ENCODE measurements around the gene IFNLR1. TPM values are rescaled to one million over a fixed set of nuclear protein-coding genes. Genes with fewer than 3 reads are reported as not detected.
A peak's percentile ranks its signal among the peaks of the same experiment; 100 is the strongest.

The IFNLR1 gene
- total RNA-seq, 1 experiment from 2014 or later, result not detected

DNA sequence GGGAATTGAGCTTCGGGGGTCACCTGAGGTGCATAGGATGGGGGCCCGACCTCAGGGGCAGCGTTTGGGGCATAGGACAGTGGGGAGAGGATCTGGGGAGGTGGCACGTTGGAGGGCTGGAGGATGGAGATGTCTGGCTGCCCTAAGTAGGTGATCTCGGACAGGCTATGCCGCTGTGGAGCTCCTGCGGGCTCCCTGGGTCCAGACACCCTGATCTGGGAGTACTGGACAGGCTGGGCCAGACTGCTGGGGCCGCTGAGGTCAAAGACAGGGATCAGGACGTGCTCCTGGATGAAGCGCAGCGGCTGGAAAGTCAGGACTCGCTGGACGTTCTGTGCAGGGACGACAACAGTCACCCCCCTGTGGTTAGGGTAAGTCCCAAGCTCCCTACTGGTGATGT lies 65.7 kb downstream of the IFNLR1 start:
- no peak for DNase-seq (ENCODE audit: low spot score)

DNA sequence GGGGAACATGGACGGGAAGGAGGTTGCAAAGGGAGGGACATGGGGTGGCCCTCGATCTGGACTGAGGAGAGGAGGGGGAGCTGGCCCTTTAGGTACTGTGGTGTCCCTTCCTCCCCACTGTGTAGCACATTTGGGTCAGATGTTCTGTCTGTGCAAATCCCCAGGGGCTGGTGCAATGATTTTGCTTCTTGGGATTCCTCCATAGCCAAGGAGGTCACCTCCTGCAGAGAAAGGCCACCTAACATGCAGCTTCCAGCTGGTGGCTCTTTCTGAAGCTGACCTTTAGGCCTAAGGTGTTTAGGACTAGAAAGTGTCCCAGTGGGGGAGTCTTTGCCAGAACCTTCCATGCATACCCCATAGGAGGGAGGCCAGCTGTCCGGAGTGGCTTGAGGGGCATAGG lies 66.1 kb downstream of the IFNLR1 start:
- no peak for DNase-seq (ENCODE audit: low spot score)

DNA sequence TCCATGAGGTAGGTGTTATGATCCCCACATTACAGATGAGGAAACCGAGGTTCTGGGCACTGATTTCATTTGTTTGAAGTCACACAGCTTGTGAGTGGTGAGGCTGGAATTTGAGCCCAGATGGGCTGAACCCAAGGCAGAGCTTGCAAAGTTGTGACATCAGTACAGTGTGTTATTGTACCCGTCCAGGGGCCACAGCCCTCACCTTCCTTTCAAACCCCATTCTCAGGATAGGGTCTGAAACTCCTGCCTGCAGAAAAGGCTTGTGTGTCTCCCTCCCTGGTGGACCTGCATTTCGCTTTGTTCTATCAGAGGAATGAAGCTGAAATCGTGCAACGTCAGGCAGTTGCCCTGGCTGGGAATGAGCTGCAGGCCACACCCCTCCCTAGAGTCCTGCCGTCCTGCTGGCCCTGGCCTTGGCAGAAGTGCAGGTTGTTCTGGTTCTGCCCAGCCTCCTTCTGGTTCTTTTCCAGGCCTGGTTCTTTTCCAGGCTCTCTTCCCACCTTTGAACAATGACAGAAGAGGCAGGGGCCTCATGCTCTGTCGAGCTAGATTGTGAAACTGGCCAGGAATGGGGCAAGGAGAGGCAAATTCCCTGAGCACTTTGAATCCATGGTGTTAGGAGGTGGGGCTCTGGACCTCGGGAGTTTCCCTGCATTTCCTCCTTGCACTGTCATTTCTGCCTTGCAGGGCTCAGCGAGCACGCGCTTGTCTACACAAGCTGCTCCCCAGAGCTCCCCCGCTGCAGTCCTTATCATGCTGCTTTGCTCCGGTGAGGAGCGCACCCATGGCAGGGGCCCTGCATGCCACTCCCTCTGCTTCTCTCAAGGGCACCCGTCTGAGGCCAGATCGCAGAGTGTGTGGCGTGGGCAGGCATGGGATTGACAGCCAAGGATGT lies 67.0 kb downstream of the IFNLR1 start:
- peak; percentile 23 for DNase-seq (ENCODE audit: low spot score)

DNA sequence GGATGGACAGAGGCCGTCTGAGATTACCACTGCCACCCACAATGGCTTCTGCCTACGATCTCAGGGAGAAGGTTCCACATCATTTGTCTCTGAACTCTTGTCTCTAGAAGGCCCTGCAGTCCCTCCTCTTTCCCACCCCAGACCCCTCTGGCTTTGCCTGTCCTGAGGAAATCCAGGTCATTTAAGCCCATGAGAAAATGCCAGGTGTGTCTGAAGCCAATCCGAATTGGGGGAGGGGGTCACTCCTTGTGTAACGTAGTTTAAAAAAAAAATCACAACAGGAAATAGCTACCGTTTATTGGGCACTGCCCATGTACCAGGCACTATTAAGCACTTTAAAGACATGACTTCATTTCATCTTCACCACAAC lies 67.6 kb downstream of the IFNLR1 start:
- DNase-seq (ENCODE audit: low spot score), result no peak

DNA sequence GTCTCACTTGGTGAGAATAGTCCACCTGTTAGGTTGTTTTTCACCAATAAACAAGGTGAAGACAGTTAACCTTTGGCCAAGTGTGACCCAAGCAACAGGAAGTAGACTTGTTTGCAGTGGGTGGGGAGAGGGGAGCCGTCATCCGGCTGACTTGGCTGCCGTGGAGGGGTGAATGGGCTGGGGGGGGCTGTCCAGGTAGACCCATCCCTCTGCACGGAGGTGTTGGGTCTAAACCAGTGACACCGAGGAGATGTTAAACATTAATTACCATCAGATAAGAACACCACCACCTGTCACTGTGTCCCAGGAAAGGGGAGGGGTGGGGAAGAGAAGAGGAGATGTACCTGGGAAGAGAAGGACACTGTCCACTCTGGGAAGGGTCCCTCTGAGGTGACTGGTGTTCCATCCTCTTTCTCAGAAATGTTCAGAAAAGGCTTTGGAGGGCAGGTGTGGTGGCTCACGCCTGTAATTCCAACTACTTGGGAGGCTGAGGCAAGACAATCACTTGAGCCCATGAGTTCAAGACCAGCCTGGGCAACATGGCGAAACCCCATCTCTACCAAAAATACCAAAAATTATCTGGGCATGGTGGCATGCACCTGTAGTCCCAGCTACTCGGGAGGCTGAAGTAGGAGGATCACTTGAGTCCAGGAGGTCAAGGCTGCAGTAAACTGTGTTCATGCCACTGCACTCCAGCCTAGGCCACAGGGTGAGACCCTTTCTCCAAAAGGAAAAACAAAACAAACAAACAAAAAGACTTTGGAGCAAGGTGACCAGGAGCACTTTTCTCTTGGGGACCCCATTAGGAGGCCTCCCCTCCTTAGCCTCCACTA lies 68.5 kb downstream of the IFNLR1 start:
- DNase-seq (ENCODE audit: low spot score), result no peak

DNA sequence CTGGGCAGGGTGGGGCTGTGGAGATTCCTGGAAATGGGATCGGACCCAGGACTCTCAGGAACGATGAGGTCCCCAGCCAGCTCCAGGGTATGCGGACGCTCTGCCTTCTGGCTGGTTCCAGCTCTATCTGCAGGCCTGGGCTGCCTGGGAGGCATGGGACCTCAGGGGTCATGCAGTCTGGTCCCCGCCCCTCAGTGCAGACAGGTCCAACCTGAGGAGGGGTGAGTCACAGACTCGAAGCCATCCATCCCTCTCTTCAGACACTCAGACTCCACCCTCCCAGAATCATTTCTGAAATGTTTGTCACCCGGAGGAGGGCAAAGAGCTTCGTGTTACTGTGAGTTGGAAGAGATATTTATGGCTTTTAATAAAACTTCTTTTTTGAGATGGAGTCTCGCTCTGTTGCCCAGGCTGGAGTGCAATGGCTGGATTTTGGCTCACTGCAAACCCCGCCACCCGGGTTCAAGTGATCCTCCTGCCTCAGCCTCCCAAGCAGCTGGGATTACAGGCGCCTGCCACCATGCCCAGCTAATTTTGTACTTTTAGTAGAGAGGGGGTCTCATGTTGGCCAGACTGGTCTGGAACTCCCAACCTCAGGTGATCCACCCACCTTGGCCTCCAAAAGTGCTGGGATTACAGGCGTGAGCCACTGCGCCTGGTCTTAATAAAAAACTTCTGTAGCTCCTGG lies 69.2 kb downstream of the IFNLR1 start:
- DNase-seq (ENCODE audit: low spot score), result peak; percentile 69

DNA sequence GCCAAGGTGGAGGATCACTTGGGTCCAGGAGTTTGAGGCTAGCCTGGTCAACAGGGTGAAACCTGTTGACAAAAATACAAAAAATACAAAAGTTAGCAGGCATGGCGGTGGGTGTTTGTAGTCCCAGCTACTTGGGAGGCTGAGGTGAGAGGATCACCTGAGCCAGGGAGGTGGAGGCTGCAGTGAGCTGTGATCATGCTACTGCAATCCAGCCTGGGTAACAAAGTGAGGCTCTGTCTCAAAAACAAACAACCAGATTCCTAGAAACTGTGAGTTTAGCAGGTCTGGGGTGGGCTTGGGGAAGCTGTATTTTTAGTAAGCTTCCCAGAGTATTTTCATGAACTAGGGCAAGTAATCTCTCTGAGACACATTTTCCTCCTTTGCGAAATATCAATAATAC lies 70.0 kb downstream of the IFNLR1 start:
- no peak for DNase-seq (ENCODE audit: low spot score)

DNA sequence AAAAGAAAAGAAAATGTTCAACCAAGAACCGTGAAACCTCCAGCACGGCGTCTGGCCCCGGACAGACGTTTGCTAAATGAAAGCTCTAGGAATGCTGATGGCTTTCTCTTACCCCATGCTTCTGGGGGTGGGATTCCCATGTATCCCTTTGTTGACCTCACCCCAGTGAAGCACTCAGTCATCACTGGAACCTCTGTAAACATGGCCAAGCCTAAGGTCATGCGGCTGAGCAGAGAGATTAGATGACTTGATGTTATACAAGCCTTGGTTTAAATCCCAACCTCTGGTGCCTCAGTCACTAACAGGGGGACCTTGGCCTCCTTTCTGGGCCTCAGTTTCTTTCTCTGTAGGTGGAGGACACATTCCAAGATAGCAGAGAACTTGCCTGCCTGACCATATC lies 72.3 kb downstream of the IFNLR1 start:
- no peak for DNase-seq (ENCODE audit: low spot score)

DNA sequence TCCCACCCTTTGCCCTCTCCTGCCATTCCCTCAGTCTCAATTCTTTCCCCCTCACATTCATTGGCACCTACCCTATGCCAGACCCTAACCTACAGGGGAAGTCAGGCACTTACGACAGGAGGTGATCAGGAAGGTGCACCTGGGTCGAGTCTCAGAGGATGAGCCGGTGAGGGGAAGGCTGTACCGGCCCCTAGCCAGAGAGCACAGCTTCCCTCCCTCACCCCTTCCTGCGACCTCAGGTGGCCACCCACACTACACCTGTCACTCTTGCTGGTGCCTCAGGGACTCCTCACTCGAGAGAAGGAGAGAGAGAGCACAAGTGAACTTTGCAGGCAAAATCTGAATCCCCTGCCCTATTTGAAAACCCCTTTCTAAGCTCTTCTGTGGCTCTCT lies 73.5 kb downstream of the IFNLR1 start:
- no peak for DNase-seq (ENCODE audit: low spot score)

DNA sequence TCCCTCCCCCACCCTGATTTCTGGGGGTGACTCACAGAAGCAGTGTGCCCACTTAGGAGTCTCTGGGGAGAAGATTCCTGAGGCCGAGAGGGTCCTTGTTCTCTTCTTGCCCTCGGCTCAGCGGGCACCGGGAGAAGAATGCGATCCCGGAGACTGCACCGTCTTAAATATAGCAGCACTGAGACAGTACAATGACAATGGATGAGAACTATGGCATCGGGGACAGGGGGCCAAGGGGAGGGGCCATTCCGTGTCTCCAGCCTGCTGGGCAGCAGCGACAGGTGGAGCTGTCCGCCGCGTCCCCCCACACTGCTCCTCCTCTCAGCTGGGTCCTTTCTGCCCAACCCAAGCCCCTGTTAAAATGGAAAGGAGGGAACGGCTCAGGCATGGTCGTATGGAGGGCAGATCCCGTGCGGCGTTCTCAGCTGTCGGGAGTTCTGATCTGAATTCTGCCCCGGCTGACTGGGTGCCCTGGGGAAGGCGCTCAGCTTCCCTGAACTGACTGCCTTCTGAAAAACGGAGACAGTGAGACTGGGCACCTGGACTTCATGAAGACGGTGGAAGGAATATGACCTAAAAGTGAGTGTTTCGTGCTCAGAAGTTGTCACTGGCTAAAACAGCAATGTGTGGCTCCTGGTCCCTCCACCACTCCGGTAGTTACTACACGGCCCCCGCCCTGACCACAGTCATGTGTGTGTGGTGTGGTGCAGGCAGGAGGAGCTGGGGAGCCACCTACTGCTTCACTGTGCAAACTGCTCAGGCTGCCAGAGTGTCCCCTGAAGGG lies 74.9 kb downstream of the IFNLR1 start, which contains the start of gene MYOM3:
Gene MYOM3 (minus strand): TSS at position 140 of the 784 bp plus-strand sequence. CDS start 3,499 bp downstream, outside the sequence.
- peak; percentile 60 for DNase-seq (ENCODE audit: low spot score)

DNA sequence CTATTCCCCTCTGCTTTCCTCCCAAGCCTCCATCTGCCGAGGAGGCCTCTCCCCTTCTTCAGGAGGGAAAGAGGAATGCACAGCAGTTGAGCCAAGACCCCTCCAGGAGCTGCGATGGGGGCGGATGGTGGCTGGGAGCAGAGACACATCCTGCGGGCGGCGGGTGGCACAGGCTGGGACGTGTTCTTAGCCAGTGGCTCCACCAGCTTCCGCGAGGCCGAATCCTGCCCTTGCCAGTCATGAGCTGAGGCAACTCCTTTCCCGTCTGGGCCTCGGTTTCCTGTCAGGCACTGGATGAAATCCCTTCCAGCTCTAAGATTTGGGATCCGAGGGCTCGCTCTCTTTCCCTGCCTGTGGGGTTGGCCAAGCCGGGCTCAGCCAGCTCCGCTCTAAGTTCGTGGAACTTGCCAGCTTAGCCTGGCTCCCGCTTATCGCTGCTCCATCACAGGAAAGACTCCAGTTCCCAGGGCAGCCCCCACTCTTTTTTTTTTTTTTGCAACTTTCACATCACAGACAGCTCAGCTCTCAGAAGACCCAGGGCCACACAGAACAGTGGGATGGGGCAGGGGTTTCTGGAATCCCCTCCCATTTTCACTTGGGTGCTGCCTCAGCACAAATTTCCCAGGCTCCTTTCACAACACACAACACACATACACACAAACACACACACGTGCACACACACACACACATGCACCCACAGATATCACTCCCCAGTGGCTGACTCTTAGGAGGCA lies 75.7 kb downstream of the IFNLR1 start:
- DNase-seq (ENCODE audit: low spot score), result no peak

DNA sequence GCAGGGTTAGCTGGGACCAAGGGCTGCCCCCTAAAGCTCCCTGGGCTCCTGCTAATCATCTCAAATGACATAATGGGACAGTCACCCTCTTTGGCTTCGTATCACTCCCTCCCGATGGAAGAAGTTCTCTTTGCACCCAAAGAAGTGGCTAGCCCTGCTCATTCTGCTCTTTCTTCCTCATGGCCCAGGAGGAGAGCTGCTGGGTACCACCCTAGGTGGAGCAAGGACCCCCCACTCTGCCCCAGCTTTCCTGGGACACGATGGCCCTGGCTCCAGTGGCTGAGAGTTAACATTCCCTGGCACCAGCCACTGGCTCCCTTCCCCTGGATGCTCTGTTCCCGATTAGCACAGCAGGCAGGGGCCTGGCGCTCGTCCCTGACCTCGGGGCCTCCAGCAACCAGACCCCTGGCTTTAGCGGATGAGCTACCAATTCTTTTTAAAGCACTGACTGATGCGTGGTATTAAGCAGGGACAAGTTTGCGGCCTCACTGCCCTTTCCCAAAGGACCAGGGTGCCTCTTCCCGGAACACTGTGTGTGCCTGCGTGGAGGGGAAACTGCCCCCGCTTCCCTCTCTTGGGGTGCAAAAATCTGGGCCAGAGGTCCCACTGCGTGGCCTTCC lies 76.3 kb downstream of the IFNLR1 start:
- no peak for DNase-seq (ENCODE audit: low spot score)

DNA sequence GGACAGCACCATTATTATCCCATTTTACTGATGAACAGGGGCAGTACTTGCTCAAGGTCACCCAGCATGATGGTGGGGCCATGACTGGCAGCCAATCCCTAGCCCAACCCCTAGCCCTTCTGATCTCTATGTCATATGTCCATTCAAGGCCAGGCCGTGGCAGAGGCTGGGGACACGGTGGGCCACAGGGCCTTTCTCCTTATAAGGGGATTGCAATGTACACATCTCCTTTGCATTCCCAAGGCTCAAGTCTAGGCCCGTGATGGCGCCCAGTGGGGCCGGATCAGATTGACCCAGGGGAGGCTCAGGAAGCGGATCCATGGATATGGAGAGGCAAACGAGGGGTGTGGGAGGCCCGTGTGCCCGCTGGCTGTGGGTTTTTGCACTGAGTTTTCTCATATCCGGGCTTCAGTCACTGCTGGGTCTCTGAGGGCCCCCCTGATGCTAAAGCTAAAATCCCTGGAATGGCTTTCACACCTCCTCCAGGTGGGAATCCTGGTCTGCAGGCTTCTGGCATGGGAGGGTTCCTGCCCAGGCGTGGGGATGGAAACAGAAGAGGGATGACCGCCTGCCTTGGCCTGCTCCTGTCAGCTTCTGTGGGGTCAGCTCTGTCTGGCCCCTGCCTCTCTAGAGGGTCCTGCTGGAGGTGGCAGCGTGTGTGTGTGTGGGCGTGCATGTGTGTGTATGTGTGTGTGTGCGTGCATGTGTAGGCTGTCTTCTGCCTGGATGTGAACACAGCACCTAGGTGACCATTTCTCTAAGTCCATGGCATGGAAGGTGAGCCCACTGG lies 77.2 kb downstream of the IFNLR1 start:
- no peak for DNase-seq (ENCODE audit: low spot score)

DNA sequence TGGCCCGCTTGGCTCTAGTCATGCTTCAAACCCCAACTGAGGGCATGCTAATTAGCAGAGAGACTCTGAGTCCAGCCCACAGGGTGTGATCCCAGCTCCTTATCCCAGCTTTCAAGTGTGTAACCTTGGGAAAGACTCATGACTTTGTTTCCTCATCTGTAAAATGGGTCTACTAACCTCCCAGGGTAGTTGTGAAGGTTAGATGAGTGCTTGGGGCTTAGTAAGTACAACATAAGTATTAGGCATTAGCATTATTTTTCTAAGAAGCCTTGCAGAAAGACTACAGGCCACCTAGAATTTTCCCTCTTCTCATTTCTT lies 78.0 kb downstream of the IFNLR1 start:
- no peak for DNase-seq (ENCODE audit: low spot score)

DNA sequence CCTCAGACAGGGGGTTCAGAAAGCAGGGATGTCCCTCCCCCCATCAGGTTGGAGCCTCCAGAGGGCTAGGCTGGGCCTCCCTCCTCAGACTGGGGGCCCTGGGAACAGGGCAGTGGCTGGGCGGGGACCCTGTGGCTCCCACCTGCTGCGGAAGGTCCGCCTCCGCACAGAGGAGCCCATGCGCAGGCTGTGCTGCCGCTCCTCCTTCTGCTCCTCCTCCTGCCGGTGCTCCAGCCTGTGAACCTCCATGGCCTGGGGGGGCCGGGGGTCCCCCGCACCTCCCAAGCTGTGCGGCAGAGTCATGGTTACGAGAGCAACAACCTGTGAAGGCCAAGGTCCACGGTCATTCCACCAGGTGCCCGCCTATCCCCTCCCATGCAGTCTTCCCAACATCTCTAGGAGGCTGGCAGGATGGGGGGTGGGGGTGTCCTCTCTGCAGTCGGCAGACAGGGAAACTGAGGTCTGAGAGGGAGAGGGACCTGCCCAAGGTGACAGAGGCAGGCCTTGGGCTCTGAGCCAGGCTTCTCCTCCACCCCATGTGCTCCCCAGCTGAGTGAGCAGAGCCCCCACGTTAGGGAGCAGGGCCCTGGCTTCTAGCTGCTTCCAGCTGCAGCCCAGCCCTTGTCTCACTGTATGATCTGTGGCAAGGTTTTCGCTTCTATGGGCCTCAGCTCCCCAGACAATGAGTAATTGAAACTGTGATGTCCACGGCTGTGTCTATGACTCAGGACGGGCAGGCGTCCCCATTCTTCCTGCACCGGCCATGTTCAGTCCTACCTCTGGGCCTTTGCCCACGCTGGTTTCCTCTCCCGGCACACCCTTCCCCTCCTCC lies 78.5 kb downstream of the IFNLR1 start:
- DNase-seq (ENCODE audit: low spot score), result peak; percentile 77

DNA sequence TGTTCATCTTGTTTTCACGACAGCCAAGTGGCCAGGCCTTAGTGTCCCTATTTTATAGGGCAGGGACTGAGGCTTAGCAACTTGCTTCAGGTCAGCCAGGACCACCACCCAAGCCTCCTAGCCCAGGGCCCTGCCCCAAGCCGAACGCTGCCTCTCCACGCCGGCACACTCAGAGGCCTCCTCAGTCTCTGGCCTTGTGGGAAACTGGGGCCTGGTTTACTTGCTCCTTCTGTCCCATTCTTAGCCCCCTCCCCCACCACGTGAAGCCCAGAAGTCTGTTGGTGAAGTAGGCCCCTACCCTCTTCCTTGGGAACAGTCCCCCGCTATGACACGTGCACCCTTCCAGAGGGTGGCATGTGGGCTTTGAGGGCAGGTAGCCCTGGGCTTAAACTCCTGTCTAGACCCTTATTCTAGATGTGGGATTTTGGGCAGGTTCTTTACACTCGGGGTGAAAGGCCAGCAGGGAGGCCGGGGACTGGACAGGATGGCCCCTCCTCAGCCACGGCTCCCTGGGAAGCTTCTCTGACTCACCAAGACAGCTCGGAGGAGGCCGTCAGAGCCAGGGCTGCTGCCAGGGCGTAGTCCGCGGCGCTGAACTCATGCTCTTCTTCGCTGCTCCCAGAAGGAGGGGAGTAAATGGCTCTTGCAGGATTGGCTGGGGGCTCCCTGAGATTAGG lies 79.5 kb downstream of the IFNLR1 start:
- DNase-seq (ENCODE audit: low spot score), result peak; percentile 74

DNA sequence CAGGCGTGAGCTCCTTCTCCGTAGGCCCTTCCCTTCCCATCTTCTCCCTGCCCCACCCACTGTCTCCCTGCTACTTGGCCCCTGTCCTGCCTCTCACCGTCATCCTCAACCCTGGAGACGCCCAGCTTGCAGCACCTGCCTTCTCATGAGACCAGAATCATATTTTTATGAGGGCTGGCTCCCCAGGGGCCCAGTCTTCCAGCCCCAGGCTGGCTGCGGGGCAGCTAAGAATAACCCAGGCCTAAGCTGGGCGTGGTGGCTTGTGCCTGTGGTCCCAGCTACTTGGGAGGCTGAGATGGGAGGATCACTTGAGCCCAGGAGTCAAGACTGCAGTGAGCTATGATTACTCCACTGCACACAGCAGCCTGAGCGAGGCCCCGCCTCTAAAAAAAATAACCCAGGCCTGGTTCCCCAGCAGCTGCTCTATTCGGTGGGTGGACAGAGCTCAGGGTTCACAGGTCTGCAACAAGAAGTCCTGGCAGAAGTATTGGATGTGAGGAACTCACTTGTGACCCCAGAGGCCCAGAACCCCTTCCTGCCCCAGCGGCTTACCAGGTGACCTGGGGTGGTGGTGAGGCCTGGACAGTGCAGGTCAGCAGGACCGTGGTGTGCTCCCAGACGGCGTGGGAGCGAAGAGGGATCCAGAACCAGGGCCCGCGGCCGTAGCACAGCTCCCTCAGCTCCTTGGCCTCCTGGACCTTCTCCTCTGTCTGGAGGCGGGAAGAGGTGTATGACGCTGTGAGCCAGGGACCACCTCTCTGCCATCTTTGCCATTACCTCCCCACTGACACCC lies 81.5 kb downstream of the IFNLR1 start:
- DNase-seq (ENCODE audit: low spot score), result peak; percentile 26
